Pons (tissue), 1 donor: Measurements from ENCODE around the gene RMDN2.

Source experiments
- DNase-seq: peaks from one replicate; pipeline ENCODE4 v3.0.0-alpha.2; 2016; ENCODE audit warnings: low spot score

RMDN2 gene

GRCh38 chr2:38045811-38046210, 120.7 kb downstream of the RMDN2 start:
- no peak for DNase-seq

GRCh38 chr2:38056216-38056615, 131.1 kb downstream of the RMDN2 start:
- DNase-seq, result no peak

GRCh38 chr2:38057651-38058410, 132.7 kb downstream of the RMDN2 start:
- no peak for DNase-seq

- DNase-seq, result no peak
Measured at GRCh38 chr2:38060236-38061018, 135.3 kb downstream of the RMDN2 start.

- DNase-seq, result no peak
Measured at GRCh38 chr2:38064801-38065501, 139.9 kb downstream of the RMDN2 start.

- DNase-seq, result no peak
Measured at GRCh38 chr2:38065502-38066135, 140.5 kb downstream of the RMDN2 start.

GRCh38 chr2:38066421-38067115, 141.5 kb downstream of the RMDN2 start:
- no peak for DNase-seq
